Tibial nerve (tissue), 4 donors: ENCODE measurements around the gene PVALEF. TPM values are rescaled to one million over a fixed set of nuclear protein-coding genes. Genes with fewer than 3 reads are reported as not detected.
A peak's percentile ranks its signal among the peaks of the same experiment; 100 is the strongest.

Source experiments
- DNase-seq, 2 donors: peaks; one replicate each; pipeline ENCODE4 v3.0.0-alpha.2; 2019; ENCODE audit warnings: low spot score in 2 of 2
- H3K27ac ChIP-seq, 4 donors: fragments of 200-600 bp; sonication (generic) in 3 of 4; one replicate each; pipeline ENCODE4 v1.5.1; 2017 to 2019; ENCODE audit warnings: mild to moderate bottlenecking in 1 of 4
- H3K27me3 ChIP-seq, 2 donors: fragments of 200-600 bp; sonication (generic) in 1 of 2; one replicate each; pipeline versions ENCODE4 v1.5.1 to v1.6.0; 2017 to 2019
- H3K36me3 ChIP-seq, 3 donors: fragments of 200-600 bp; sonication (generic); one replicate each; pipeline ENCODE4 v1.5.1; 2018 to 2019
- H3K4me1 ChIP-seq, 4 donors: fragments of 200-600 bp; sonication (generic) in 3 of 4; one replicate each; pipeline ENCODE4 v1.5.1; 2017 to 2019
- H3K4me3 ChIP-seq, 4 donors: fragments of 200-600 bp; sonication (generic) in 3 of 4; one replicate each; pipeline ENCODE4 v1.5.1; 2017 to 2019; ENCODE audit warnings: mild to moderate bottlenecking in 1 of 4, moderate library complexity in 1 of 4
- H3K9me3 ChIP-seq, 4 donors: fragments of 200-600 bp; sonication (generic) in 3 of 4; one replicate each; pipeline ENCODE4 v1.5.1; 2017 to 2019
- CTCF ChIP-seq, 5 experiments: fragments of 200-600 bp in 3 of 5; fragments of 450-650 bp in 2 of 5; sonication (generic) in 3 of 5; IDR thresholded peaks; one replicate each; pipeline ENCODE4 v1.5.1; 2016 to 2019; ENCODE audit warnings: antibody characterized with exemption in 5 of 5, mild to moderate bottlenecking in 3 of 5, moderate library complexity in 2 of 5
- EP300 ChIP-seq, 2 donors: sonication (generic); formaldehyde crosslinking; IDR thresholded peaks; one replicate each; pipeline ENCODE4 v1.6.1; 2017; ENCODE audit warnings: antibody characterized with exemption in 2 of 2, mild to moderate bottlenecking in 1 of 2
- POLR2A ChIP-seq, 2 donors: fragments of 450-650 bp; IDR thresholded peaks; one replicate each; pipeline ENCODE4 v1.6.1; 2017; ENCODE audit warnings: antibody characterized with exemption in 2 of 2, mild to moderate bottlenecking in 2 of 2, moderate library complexity in 2 of 2
- WGBS, 2 donors: methylation state at CpG; one replicate each; pipeline ENCODE4 v1.1.5; 2018; 5-methylcytosine and 5-hydroxymethylcytosine counted together
- total RNA-seq, 4 donors: library from RNA; depleted of rRNA; stranded (reverse); fragments of >200 nt; gene quantifications; one replicate each; pipeline ENCODE4 v1.1.0, GENCODE V29; 2016

The PVALEF gene
- total RNA-seq, 4 donors from 2014 or later, result not detected

- Histone ChIP-seq H3K27ac (peak overlapping the region in 1 of 4 donors; percentile 6), H3K4me3 (no peak overlapping the region), H3K4me1 (peaks cover 0 to 47% (median 8%) of the 10 kb centered on the region in 4 donors), H3K36me3 (no peaks in the 10 kb centered on the region), H3K9me3 (no peaks in the 10 kb centered on the region), H3K27me3 (no peaks in the 10 kb centered on the region)
- no peak for DNase-seq
- WGBS, 2 donors, result 69 to 78% methylated on average over 8 of the region's 8 CpGs
- no peak for TF ChIP-seq EP300 (IDR thresholded peaks at IDR 0.05)
- TF ChIP-seq CTCF (IDR thresholded peaks at IDR 0.05), result no peak
- TF ChIP-seq POLR2A (IDR thresholded peaks at IDR 0.05), result no peak
Measured at GRCh38 chr17:81140018-81140417, 25.3 kb upstream of the PVALEF start.

GRCh38 chr17:81140695-81141094, 24.6 kb upstream of the PVALEF start:
- Histone ChIP-seq H3K27me3 (no peaks in the 10 kb centered on the region), H3K4me1 (peaks cover 0 to 40% (median 8%) of the 10 kb centered on the region in 4 donors), H3K9me3 (no peaks in the 10 kb centered on the region), H3K27ac (no peak overlapping the region), H3K4me3 (no peak overlapping the region), H3K36me3 (no peaks in the 10 kb centered on the region)
- WGBS, 2 donors, result 92 to 93% methylated on average over 34 to 36 of the region's 37 CpGs
- TF ChIP-seq EP300 (IDR thresholded peaks at IDR 0.05), result no peak
- TF ChIP-seq POLR2A (IDR thresholded peaks at IDR 0.05), result no peak
- no peak for TF ChIP-seq CTCF (IDR thresholded peaks at IDR 0.05)
- no peak for DNase-seq

- Histone ChIP-seq H3K9me3 (no peaks in the 10 kb centered on the region), H3K36me3 (no peaks in the 10 kb centered on the region), H3K4me3 (peak overlapping the region in 1 of 4 donors; percentile 7), H3K27ac (peak overlapping the region; percentile 35 to 82 (median 74)), H3K27me3 (no peaks in the 10 kb centered on the region), H3K4me1 (peaks cover 0 to 30% (median 8%) of the 10 kb centered on the region in 4 donors)
- WGBS, 2 donors, result 31 to 52% methylated on average over 7 to 22 of the region's 25 CpGs
- DNase-seq, result peak; percentile 87 to 88
- peak; percentile 12 to 71 for TF ChIP-seq EP300 (IDR thresholded peaks at IDR 0.05)
- peak; percentile 59 to 86 (median 75) for TF ChIP-seq CTCF (IDR thresholded peaks at IDR 0.05)
- peak in 1 of 2 donors; percentile 32 for TF ChIP-seq POLR2A (IDR thresholded peaks at IDR 0.05)
Measured at GRCh38 chr17:81142301-81143199, 22.8 kb upstream of the PVALEF start.

GRCh38 chr17:81143200-81143527, 22.1 kb upstream of the PVALEF start:
- WGBS, 2 donors, result 67 to 68% methylated on average over 9 of the region's 11 CpGs
- Histone ChIP-seq H3K27me3 (no peaks in the 10 kb centered on the region), H3K9me3 (no peaks in the 10 kb centered on the region), H3K27ac (peak overlapping the region; percentile 11 to 82 (median 74)), H3K4me3 (peak overlapping the region in 1 of 4 donors; percentile 7), H3K4me1 (peaks cover 0 to 30% (median 8%) of the 10 kb centered on the region in 4 donors), H3K36me3 (no peaks in the 10 kb centered on the region)
- DNase-seq, result no peak
- no peak for TF ChIP-seq POLR2A (IDR thresholded peaks at IDR 0.05)
- TF ChIP-seq EP300 (IDR thresholded peaks at IDR 0.05), result no peak
- TF ChIP-seq CTCF (IDR thresholded peaks at IDR 0.05), result no peak

GRCh38 chr17:81143717-81144422, 21.4 kb upstream of the PVALEF start:
- no peak for DNase-seq
- WGBS, 2 donors, result 64 to 68% methylated on average over 13 to 16 of the region's 17 CpGs
- Histone ChIP-seq H3K27ac (peak overlapping the region in 2 of 4 donors; percentile 74 to 82), H3K27me3 (no peaks in the 10 kb centered on the region), H3K9me3 (no peaks in the 10 kb centered on the region), H3K4me1 (peaks cover 0 to 30% (median 8%) of the 10 kb centered on the region in 4 donors), H3K36me3 (no peaks in the 10 kb centered on the region), H3K4me3 (no peak overlapping the region)
- TF ChIP-seq CTCF (IDR thresholded peaks at IDR 0.05) (no peak), EP300 (IDR thresholded peaks at IDR 0.05) (no peak), POLR2A (IDR thresholded peaks at IDR 0.05) (no peak)
